Measurements from ENCODE around the gene POPDC3.

DNA sequence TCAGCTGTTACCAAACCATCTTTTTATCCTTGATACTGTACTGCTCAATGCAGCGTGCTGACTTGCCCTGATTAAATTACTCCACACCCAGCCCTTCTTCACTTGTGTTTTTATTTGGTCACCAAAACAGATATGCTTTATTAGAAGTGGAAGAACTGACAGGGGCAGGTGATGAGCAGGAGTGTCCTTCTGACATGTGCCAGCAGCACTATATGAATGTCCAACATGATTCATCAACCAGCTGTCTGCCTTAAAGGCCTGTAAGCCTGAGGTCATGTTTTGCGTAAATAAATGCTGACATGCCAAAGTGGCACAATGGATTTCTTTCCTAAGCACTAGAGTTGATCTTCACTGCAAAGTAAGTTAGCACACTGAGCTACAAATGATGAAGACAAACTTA, 15.4 kb downstream of the POPDC3 start:
- TF ChIP-seq, protein P1, sequence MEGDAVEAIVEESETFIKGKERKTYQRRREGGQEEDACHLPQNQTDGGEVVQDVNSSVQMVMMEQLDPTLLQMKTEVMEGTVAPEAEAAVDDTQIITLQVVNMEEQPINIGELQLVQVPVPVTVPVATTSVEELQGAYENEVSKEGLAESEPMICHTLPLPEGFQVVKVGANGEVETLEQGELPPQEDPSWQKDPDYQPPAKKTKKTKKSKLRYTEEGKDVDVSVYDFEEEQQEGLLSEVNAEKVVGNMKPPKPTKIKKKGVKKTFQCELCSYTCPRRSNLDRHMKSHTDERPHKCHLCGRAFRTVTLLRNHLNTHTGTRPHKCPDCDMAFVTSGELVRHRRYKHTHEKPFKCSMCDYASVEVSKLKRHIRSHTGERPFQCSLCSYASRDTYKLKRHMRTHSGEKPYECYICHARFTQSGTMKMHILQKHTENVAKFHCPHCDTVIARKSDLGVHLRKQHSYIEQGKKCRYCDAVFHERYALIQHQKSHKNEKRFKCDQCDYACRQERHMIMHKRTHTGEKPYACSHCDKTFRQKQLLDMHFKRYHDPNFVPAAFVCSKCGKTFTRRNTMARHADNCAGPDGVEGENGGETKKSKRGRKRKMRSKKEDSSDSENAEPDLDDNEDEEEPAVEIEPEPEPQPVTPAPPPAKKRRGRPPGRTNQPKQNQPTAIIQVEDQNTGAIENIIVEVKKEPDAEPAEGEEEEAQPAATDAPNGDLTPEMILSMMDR (conservative IDR thresholded peaks at IDR 0.05; ENCODE audit: low read depth, low read length): no peak
- no peak for TF ChIP-seq EZH2phosphoT487 (IDR thresholded peaks at IDR 0.05; ENCODE audit: borderline replicate concordance, low read length)

Data from PC-3 (cell line).